ENCODE measurements around the gene RAD18.

- TF ChIP-seq CTCF (conservative IDR thresholded peaks at IDR 0.05; ENCODE audit: low read depth, low read length): no peak
- TF ChIP-seq EZH2 (IDR thresholded peaks at IDR 0.05; ENCODE audit: low read length, unreplicated experiment): no peak
- no peak for TF ChIP-seq EZH2phosphoT487 (IDR thresholded peaks at IDR 0.05; ENCODE audit: borderline replicate concordance, low read length)
Observed at GRCh38 chr3:8854656-8855055, 108.6 kb downstream of the RAD18 start.

Data from PC-3 (cell line).